IPS-20b (cell line): ENCODE results near the gene RNF187.

ENCODE experiments used
- H3K27ac ChIP-seq: one replicate; pipeline ENCODE4 v1.5.1; 2013; ENCODE audit warnings: low read length
- H3K27me3 ChIP-seq: 2 replicates; pipeline ENCODE4 v1.6.1; 2013; ENCODE audit warnings: mild to moderate bottlenecking, low read length, inconsistent platforms; ENCODE audit not compliant: insufficient read depth
- H3K36me3 ChIP-seq: 2 replicates; pipeline ENCODE4 v1.6.1; 2013; ENCODE audit warnings: low read depth, mild to moderate bottlenecking, inconsistent platforms, low read length, moderate library complexity; ENCODE audit not compliant: insufficient read depth
- H3K4me1 ChIP-seq: 2 replicates; pipeline ENCODE4 v1.6.1; 2013; ENCODE audit warnings: mild to moderate bottlenecking, control low read depth, inconsistent platforms, low read length, moderate library complexity; ENCODE audit not compliant: insufficient read depth
- H3K4me3 ChIP-seq: 2 replicates; pipeline ENCODE4 v1.5.1; 2013; ENCODE audit warnings: mild to moderate bottlenecking, low read length, inconsistent platforms
- H3K9ac ChIP-seq: 2 replicates; pipeline ENCODE4 v1.6.1; 2013; ENCODE audit warnings: low read depth, mild to moderate bottlenecking, inconsistent platforms, low read length, moderate library complexity
- H3K9me3 ChIP-seq: 2 replicates; pipeline ENCODE4 v1.6.1; 2013; ENCODE audit warnings: mild to moderate bottlenecking, low read depth, low read length, inconsistent platforms; ENCODE audit not compliant: insufficient read depth

Gene RNF187

GRCh38 chr1:228474507-228474906, 12.7 kb upstream of the RNF187 start:
- Histone ChIP-seq H3K27ac (no peak overlapping the region), H3K27me3 (no peaks in the 10 kb centered on the region; the same call in 1 of the 2 replicates), H3K36me3 (no peaks in the 10 kb centered on the region), H3K9me3 (no peaks in the 10 kb centered on the region), H3K9ac (no peak overlapping the region), H3K4me1 (peaks cover 15% of the 10 kb centered on the region; the same call in 1 of the 2 replicates), H3K4me3 (no peak overlapping the region)

- Histone ChIP-seq H3K9ac (no peak overlapping the region), H3K4me1 (peaks cover 21% of the 10 kb centered on the region; the same call in 1 of the 2 replicates), H3K27ac (no peak overlapping the region), H3K36me3 (no peaks in the 10 kb centered on the region), H3K9me3 (no peaks in the 10 kb centered on the region), H3K4me3 (no peak overlapping the region), H3K27me3 (no peaks in the 10 kb centered on the region; the same call in 1 of the 2 replicates)
These were observed 11.4 kb upstream of the RNF187 start for GRCh38 chr1:228475812-228476211.

- Histone ChIP-seq H3K27ac (no peak overlapping the region), H3K4me3 (no peak overlapping the region), H3K27me3 (no peaks in the 10 kb centered on the region; the same call in 1 of the 2 replicates), H3K4me1 (peaks cover 21% of the 10 kb centered on the region; the same call in 1 of the 2 replicates), H3K36me3 (no peaks in the 10 kb centered on the region), H3K9ac (no peak overlapping the region), H3K9me3 (no peaks in the 10 kb centered on the region)
These were observed 9.9 kb upstream of the RNF187 start for GRCh38 chr1:228477263-228477662.

GRCh38 chr1:228478326-228478725, 8.9 kb upstream of the RNF187 start:
- peak overlapping the region; percentile 38; the same call in 1 of the 2 replicates for H3K4me3 ChIP-seq
- H3K27ac ChIP-seq, result no peak overlapping the region
- no peaks in the 10 kb centered on the region for H3K9me3 ChIP-seq
- H3K27me3 ChIP-seq, result no peaks in the 10 kb centered on the region
- H3K4me1 ChIP-seq, result peaks cover 21% of the 10 kb centered on the region; the same call in 1 of the 2 replicates
- peak overlapping the region; percentile 5; the same call in 1 of the 2 replicates for H3K9ac ChIP-seq
- H3K36me3 ChIP-seq, result no peaks in the 10 kb centered on the region

- Histone ChIP-seq H3K4me3 (peak overlapping the region; percentile 38; the same call in 1 of the 2 replicates), H3K27me3 (no peaks in the 10 kb centered on the region), H3K27ac (no peak overlapping the region), H3K9ac (peak overlapping the region; percentile 5; the same call in 1 of the 2 replicates), H3K36me3 (no peaks in the 10 kb centered on the region), H3K4me1 (peaks cover 21% of the 10 kb centered on the region; the same call in 1 of the 2 replicates), H3K9me3 (no peaks in the 10 kb centered on the region)
These were observed 8.1 kb upstream of the RNF187 start for GRCh38 chr1:228478912-228479711.

- Histone ChIP-seq H3K4me3 (no peak overlapping the region), H3K27me3 (no peaks in the 10 kb centered on the region), H3K9me3 (no peaks in the 10 kb centered on the region)
These were observed 3.4 kb upstream of the RNF187 start for GRCh38 chr1:228483789-228484188.

GRCh38 chr1:228486596-228487335, 416 bp upstream of the RNF187 start:
- H3K27me3 ChIP-seq, result no peaks in the 10 kb centered on the region
- H3K27ac ChIP-seq, result peak overlapping the region; percentile 79
- no peaks in the 10 kb centered on the region for H3K9me3 ChIP-seq
- peaks cover 7% of the 10 kb centered on the region; the same call in 1 of the 2 replicates for H3K4me1 ChIP-seq
- H3K4me3 ChIP-seq, result peak overlapping the region; percentile 86
- peak overlapping the region; percentile 85 for H3K9ac ChIP-seq
- H3K36me3 ChIP-seq, result peaks cover 24% of the 10 kb centered on the region

More at GRCh38 chr1:228483789-228484188, 3.4 kb upstream of the RNF187 start:
- Histone ChIP-seq H3K27ac (no peak overlapping the region), H3K9ac (no peak overlapping the region), H3K4me1 (peaks cover 20% of the 10 kb centered on the region; the same call in 1 of the 2 replicates), H3K36me3 (0 out of 2 replicates have a peak, but pooled peaks cover under 1% of the 10 kb centered on the region)

- Histone ChIP-seq H3K9me3 (no peaks in the 10 kb centered on the region), H3K27ac (no peak overlapping the region), H3K4me3 (peak overlapping the region; percentile 72), H3K9ac (peak overlapping the region; percentile 56; the same call in 1 of the 2 replicates), H3K4me1 (peaks cover 7% of the 10 kb centered on the region; the same call in 1 of the 2 replicates), H3K27me3 (no peaks in the 10 kb centered on the region), H3K36me3 (peaks cover 31% of the 10 kb centered on the region)
These were observed 1.1 kb downstream of the RNF187 start for GRCh38 chr1:228488125-228488817.

- peaks cover 7% of the 10 kb centered on the region; the same call in 1 of the 2 replicates for H3K4me1 ChIP-seq
- no peak overlapping the region for H3K27ac ChIP-seq
- H3K9ac ChIP-seq, result no peak overlapping the region
- H3K4me3 ChIP-seq, result peak overlapping the region; percentile 72; the same call in 1 of the 2 replicates
- H3K27me3 ChIP-seq, result no peaks in the 10 kb centered on the region
- H3K36me3 ChIP-seq, result peaks cover 38% of the 10 kb centered on the region
- no peaks in the 10 kb centered on the region for H3K9me3 ChIP-seq
These were observed 1.9 kb downstream of the RNF187 start for GRCh38 chr1:228488818-228489674.

GRCh38 chr1:228490120-228491078, 3.2 kb downstream of the RNF187 start:
- H3K36me3 ChIP-seq, result peaks cover 46% of the 10 kb centered on the region
- no peaks in the 10 kb centered on the region for H3K9me3 ChIP-seq
- no peaks in the 10 kb centered on the region for H3K27me3 ChIP-seq
- no peak overlapping the region for H3K27ac ChIP-seq
- H3K9ac ChIP-seq, result no peak overlapping the region; the same call in 1 of the 2 replicates
- no peak overlapping the region for H3K4me3 ChIP-seq
- peaks cover 7% of the 10 kb centered on the region; the same call in 1 of the 2 replicates for H3K4me1 ChIP-seq
